GM18508 (cell line): ENCODE measurements around the gene TCEAL9.
"Not testable (repeated sequence)": the region's sequence is repeated elsewhere in the genome, so short reads cannot be mapped to it uniquely, and the experiment has no call there.

Source experiments
- ATAC-seq: cut with Tn5 transposase; IDR thresholded peaks from one replicate; pipeline ENCODE4 v1.9.1; 2021; ENCODE audit warnings: moderate number of reproducible peaks; ENCODE audit not compliant: insufficient read depth, unreplicated experiment

Gene TCEAL9, protein sequence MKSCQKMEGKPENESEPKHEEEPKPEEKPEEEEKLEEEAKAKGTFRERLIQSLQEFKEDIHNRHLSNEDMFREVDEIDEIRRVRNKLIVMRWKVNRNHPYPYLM

DNA sequence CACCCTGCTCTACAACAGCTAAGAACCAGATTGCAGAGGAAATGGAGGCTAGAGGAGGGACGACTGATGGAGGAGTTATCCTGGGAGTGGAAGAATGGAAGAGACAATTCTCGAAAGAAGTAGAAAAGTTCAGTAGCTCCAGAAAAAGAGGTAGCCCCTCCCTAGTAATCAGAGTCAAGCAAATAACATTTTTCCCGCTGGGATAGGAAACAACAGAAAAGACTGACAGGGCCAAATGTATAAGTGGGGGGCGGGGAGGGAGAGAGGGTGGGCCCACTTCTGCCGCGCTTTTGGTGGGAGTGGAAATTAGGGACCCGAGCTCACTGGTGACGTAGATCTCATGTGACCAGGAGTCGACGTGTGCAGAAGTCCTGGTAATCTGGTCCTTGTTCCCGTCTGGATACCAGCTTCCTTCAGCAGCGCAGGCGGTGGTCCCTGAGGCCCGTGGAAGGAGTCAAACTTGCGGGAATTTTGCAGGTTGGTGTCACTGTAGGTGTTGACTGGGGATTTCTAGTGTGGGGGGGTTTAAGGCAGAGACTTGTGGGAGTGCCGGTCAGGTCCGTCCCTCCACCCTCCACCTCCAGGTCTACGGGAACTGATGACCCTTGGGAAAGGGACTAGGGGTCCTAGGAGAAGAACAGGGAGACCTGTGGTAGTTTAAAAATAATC is at the start of gene TCEAL9:
Gene TCEAL9, plus strand, starts transcription at position 377 of the 669 bp plus-strand sequence. CDS start 1,179 bp downstream, outside the sequence.
- no peak for ATAC-seq

DNA sequence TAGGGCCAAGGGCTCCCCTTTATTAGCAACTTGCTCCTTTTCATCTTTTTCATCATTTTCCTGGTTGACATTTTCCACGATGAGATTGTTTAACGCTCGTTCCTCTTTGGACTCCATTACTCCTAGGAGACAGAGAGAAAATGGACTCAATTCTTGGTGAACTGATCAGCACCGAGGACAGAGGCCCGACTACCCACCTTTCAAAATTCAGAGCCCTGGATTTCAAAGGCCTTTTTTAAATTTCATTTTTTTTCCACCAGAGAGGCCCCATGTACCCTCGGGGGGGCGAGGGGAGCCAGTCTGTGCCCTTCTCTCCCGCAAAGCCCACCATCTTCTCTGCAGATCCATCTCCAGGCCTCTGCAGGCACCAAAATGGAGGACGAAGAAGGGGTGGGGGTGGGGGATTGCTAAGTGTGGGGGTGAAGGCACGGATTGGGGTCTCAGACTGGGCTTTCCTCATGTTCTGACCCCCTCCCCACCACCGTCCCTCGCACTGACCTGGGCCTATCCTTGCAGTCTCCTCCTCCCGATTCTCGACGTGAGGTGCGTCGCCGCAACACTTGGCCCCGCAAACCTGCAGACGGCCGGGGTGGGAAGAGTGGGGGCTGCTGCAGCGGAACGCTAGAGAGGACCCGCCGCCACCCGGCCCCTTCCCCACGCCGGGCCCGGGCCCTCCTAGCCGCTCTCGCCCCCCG is 46.3 kb upstream of the TCEAL9 start:
- no peak for ATAC-seq

DNA sequence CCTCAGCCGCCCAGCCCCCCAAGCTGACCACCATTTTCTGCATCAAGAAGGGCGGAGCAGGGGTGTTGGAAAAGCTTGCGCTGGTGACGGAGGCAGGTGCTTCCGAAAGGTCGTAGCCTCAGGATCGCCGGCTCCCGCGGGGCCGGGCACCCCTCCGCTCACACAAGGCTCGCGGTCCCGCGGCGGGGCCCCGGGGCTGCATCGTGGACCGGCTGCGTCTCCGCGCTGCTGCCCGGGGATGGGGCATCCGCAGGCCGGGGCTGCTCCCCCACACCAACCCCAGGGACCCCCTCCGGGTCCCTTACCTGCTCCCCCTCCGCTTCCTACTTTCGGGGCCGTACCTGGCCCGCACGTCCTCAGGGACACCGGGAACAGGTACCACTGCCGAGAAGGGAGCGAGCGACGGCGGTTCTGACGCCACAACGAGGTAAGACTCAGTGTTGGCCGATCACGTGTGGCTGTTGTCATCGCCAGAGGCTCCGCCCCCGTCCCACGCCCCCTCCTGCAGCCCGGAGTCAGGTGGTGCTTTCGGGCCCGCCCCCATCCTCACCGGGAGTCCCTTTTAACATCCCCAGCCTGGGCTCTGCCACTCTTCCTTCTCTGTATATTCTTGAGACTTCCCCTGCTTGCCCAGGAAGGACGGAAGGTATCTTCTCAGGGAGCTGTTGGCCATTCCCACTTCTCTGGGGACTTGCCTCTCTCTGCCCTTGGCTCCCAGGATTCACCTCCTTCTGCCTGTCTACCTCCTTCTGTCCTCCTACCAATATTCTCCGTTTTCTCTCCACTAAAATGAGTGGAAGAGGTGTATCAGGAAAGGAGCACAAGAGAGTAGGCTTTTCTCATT is 45.5 kb upstream of the TCEAL9 start, which contains the start of gene BEX2:
Gene BEX2, minus strand, starts transcription at position 436 of the 844 bp plus-strand sequence. CDS start 1,014 bp downstream, outside the sequence.
- peak; percentile 82 for ATAC-seq

DNA sequence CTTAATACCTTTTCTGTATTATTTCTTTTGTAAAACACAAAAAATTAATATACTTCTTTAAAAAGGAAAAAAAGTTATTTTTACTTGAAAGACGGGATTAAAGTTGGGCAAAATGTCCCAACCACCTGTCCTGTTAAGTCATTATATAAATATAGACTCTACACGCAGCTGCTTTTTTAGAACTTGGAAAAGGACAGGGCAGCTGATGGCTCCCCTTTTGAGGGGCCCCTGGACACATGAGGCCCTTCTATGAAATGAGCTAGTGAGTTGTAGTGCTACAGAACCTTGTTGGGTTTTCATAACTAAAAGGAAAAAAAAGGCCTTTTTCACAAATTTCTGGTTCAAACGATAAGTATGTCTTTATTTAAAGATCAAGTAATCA is 44.9 kb upstream of the TCEAL9 start:
- no peak for ATAC-seq

DNA sequence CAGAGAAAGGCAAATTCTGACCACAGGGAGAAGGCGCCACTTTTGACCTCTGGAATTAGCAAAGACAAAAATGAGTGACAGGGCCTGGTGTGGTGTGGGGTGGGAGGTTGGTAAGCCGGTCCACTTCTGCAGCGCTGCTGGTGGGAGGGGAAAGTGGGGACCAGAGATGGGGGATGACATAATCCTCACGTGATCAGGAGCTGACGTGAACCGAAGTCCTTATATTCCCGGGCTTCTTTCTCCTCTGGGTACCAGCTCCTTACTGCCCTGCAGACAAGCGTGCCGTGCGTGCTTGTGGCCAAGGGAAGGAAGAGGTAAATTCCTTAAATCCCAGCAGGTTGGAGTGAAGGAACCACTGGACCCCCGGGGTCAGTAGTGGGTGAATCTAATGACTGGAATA is 26.3 kb upstream of the TCEAL9 start, which contains the start of gene TCEAL7:
Gene TCEAL7, plus strand, starts transcription at position 249 of the 400 bp plus-strand sequence. CDS start 1,165 bp downstream, outside the sequence.
- no peak for ATAC-seq

DNA sequence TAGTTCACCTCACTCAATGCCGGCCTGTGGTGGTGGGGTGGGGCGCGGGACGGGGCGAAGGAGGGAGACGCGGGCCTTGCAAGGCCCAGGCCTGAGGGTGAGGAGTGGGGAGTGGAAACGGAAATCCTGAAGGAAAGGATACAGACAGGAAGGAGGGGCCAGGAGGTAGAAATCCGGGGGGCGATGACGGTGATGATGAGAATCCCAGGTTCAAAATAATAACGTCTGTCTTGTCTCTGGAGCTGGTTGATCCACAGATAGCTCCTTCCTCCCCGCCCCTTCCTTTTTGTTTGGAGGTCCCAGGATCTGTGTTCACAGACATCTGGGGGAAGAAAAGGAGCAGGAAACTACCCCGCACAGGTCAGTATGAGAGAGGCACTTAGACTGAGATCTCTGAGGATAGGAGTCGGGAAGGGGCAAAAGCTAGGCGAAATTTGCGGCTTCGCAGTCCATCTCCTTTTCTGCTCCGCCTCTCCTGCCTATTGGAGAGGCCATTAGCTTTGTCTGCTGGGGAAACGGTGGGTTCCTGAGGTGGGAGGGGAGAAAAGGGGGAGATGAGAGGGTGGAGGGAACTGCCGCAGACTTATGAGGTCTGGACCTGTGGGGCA is 25.5 kb upstream of the TCEAL9 start:
- no peak for ATAC-seq

DNA sequence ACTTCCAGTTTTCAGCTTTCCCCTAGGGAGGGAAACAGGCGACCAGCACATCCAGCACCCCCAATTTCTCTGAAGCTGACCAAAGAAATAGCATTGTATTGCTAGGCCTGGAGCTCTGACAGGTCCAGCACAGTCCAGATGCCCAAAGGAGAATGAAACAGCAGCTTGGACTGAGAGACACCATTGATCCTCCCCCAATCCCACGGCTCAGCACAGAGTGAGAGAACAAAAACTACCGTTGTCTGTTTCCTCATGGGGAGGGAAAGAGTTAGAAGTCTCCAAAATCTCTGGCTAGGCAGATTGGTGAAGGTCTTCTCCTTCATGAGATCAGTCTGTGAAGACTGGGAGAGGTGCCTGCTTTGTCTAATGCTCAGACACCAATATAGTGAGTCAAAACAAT is 17.6 kb upstream of the TCEAL9 start:
- no peak for ATAC-seq

DNA sequence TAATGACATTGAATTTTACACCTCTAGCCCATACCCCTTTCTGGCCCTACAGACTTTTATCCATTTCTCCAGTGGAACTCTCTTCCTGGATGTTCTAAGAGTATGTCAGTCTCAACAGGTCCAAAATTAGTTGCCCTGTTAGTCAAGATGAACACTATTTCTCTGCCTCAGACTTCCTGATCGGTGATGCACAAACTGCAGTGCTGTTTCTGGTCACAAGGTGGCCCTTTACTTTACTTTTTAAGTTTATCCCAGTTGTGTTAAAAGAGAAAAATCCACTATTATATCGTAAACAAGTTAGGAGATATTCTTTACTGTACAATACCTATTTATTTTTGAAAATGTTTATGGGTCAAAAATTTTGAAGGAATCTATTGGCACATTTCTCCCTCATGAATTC is 13.2 kb upstream of the TCEAL9 start:
- no peak for ATAC-seq

DNA sequence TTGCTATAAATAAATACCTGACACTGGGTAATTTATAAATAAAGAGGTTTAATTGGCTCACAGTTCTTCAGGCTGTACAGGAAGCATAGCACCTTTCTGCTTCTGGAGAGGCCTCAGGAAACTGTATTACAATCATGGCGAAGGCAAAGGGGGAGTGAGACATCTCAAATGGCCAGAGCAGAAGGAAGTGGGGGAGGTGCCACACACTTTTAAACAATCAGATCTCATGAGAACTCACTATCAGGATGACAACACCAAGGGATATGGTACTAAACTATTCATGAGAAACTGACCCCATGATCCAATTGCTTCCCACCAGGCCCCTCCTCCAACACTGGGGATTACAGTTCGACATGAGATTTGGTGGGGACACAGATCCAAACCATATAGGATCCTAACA is 11.7 kb upstream of the TCEAL9 start:
- ATAC-seq = no peak

DNA sequence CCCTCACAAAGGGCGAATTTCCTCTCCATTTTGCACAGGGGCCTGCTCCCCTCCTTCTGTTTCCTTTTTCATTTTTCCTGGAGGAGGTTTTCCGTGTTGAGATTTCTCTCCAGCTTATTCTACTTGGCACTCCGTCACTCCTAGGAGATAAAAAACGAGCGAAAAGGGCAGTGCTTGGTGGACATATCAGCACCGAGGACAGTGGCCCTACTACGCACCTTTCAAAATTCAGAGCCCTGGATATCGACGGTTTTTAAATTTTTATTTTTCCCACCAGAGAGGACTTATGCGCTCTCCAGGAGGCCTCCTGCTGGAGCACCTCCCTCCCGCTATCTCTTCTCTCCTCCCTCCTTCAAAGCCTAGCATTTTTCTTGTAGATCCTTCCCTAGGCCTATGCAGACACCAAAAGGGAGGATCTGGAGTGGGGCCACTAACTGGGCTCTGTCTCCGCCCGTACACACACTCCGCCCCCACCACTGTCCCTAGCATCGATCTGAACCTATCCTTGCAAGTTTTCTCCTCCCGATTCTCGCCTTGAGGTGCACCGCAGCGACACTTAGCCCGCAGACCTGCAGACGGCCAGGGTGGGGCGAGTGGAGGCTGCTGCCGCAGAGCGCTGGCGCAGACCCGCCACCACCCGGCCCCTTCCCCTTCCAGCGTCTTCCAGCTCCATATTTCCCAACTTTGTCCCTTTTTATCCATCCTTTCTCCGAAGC is 8.5 kb upstream of the TCEAL9 start:
- no peak for ATAC-seq

DNA sequence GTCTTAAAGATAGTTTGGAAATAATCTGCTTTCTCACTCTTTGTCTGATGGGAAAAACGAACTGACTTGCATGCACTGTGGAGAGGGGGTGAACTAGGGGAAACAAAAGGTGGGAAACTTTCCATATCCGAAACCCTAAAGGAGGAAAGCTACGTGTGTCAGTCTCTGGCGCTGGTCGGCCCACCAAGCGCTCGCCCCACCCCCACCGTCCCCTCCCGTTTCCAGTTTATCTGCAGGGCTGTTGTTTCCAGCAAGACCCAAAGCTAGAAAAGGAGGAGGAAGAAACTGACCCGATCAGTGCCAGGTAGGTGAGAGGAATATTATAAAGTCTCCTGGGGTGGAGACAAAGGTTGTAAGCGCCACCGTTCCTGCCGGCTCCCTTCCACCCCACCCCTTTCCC is 552 bp downstream of the TCEAL9 start:
- no peak for ATAC-seq

DNA sequence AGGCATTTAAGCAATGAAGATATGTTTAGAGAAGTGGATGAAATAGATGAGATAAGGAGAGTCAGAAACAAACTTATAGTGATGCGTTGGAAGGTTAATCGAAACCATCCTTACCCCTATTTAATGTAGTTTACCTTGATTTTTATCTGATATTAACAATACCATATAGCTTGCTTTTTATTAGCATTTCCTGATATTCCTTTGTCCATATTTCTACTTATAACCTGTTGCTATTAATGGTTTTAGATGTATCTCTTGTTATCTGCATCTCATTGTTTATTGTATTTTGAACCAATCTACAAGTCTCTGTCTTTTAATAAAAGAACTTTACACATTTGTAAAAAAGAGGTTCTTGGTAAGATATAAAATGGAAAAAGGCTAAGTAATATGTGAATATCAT is 1.6 kb downstream of the TCEAL9 start:
- no peak for ATAC-seq

DNA sequence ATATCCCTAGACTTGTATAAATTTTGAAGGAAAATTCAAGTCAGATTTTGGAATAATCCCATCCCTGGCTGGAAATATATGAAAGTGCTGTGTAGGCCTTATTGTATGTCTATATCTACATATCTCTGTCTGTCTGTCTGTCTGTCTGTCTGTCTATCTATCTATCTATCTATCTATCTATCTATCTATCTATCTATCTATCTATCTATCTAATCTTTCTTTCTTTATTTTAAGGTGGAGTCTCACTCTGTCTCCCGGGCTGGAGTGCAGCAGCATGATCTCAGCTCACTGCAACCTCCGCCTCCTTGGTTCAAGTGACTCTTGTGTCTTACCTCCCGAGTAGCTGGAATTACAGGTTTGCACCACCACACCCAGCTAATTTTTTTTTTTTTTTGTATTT is 3.3 kb downstream of the TCEAL9 start:
- ATAC-seq = not testable (repeated sequence)

DNA sequence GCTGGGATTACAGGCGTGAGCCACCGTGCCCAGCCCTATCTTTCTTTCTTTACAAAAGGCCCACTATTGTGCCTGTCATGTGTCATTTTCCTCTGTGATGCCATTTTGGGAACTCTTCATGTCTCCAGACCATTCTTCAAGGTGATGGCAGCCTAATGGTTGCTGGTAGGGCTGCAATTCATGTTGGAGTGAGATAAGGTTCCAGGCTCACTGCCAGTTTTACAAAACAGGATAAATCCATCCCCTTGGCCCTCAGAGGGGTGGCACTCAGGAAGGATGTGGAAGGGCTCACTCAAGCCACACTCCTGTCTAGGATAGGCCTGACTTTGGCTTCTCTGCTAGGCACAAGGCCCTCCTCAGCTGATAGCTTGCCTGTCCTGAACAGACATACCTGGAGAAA is 3.8 kb downstream of the TCEAL9 start:
- ATAC-seq = no peak

DNA sequence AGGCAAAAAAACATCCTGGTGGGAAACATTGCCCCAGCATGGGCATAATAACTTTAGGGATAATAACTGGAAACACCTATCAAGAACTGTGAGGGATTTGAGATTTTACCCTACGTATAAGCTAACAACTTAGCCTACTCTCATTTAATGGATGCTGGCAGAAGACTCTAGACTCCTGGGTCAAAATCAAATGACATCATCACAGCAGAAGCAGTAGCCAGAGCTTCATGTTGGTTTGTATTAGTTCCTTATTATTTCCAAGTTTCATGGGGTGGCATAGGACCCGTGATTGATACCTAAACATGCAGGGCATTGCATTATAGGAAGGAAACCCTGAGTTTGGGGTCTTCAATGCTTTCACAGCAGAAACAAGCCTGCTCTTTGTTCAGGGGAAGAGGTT is 4.6 kb downstream of the TCEAL9 start:
- ATAC-seq = no peak

DNA sequence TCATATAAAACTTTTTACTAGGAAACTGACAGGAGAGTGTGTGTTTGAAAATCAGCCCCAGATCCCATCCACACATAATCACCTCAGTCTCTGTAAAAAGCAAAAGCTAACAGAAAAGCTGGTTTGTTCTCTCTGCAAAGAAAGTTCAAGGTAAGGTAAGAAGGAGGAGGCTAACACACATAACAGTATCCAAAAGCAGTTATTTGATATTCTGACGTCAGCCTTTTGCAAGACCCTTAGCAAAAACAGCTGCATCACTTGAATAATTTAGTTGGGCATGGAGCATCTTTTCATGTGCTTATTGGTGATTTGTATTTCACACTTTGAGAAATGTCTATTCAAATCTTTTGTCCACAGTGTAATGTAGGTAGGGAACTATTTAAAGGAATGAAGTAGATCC is 5.5 kb downstream of the TCEAL9 start:
- no peak for ATAC-seq

DNA sequence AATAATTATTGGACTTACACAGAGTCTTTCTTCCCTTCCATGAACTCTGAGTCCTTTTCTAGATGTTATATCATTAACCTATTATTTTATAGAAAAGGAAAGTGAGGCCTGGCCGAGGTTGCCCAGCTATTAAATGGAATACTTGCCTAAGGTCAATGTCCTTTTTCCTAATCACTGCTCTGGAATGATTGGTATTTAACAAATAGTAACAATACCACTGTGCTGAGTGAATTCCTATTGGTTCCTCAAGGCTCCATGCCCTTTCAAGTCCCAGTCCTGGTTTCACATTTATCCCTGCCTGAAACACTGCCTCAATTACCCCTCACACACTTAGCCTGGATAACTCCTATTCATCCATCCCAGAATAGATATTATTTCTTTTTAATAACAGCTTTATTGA is 6.2 kb downstream of the TCEAL9 start:
- no peak for ATAC-seq

DNA sequence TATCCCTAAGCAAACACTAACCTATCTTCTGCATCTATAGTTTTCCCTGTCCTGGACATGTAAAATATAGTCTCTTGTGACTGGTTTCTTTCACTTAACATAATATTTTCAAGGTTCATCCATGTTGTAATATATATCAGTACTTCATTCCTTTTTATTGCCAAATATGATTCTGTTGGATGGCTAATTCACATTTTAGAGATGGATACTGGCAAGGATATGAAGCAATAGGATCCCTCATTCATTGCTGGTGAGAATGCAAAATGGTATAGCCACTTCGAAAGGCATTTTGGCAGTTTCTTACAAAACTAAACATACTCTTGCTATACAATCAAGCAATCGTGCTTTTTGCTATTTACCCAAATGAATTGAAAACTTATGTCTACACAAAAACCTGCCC is 6.7 kb downstream of the TCEAL9 start:
- no peak for ATAC-seq

DNA sequence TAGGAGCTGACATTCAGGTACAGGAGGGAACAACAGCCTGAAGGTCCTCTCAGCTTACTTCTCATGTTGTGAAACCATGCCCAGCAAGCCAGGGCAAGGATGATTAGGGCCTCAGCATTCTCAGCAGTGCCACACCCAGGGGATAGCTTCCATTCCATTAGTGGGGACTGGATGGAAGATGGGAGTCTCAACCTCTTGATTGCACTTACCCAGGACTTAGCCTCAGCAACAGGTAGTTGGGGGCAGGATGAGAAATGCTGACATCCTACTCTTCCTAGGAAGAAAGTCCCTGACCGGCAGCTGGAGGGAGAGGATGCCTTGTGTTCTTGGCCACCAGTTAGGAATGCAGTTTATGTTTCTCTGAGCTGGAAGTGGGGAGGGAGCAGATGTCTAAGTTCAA is 11.2 kb downstream of the TCEAL9 start:
- no peak for ATAC-seq

DNA sequence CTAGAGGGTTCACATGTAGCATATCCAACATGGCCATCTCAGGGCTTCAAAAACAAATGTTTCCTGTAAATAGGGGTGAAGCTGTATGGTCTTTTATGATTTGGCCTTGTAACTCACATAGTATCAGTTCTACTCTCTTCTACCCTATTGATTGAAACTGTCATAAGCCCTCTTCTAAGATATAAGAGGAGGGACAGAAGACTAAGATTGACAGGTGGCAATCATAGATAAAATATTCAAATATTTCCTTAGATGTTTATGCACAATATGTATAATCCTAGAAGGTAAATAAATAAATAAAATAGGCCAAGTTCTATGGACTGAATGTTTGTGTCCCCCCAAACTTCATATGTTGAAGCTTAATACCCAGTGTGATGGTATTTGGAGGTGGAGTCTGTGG is 13.2 kb downstream of the TCEAL9 start:
- ATAC-seq = no peak
